Measurements from ENCODE around the gene DNAJB4.
"Not testable (repeated sequence)": the region's sequence is repeated elsewhere in the genome, so short reads cannot be mapped to it uniquely, and the experiment has no call there.

The DNAJB4 gene

DNA sequence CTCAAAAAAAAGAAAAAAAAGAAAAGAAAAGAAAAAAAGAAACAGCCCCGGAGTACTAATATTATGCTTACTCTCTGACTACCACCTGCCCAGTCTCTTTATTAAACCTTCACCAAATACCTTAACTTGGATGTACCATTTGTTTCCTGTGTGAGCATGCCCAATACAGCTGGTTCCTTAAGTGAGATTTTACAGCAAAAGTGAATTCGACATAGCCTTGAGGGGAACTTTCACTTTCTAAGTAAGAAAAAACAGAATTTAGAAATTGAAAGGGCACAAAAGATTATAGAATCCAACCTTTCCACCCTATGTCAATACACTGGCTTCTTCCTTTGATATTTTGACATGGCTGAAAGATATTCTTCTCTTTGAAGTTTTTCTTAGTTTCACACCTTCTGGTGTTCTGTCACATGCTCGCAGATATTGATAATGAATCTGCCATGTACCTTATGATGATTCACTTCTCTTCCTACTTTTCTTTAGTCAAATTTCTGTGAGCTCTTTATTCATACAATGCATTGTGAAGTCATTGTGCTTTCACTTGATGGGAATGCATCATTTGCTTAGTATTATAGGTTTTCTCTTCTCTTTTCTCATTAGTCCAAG is 35.8 kb downstream of the DNAJB4 start:
- DNase-seq, result no peak

DNA sequence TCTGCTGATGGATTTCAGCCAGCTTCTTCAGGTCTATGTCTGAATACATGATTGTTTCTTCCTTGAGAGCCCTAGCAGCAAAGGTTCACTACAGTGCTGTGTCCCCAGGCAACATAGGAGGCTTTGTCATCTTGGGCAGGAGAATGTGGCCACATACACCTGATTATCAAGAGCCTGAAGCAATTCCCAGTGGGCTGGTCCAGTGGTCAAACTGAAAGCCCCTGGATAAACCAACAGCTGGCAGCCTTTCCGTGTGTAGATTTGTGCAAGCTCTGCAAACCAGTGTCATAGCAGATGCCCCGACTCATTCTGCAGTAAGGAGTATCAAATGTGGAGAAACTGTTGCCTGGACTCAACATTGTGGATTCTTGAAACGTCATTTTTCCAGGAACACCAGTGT is 38.7 kb downstream of the DNAJB4 start:
- no peak for DNase-seq

DNA sequence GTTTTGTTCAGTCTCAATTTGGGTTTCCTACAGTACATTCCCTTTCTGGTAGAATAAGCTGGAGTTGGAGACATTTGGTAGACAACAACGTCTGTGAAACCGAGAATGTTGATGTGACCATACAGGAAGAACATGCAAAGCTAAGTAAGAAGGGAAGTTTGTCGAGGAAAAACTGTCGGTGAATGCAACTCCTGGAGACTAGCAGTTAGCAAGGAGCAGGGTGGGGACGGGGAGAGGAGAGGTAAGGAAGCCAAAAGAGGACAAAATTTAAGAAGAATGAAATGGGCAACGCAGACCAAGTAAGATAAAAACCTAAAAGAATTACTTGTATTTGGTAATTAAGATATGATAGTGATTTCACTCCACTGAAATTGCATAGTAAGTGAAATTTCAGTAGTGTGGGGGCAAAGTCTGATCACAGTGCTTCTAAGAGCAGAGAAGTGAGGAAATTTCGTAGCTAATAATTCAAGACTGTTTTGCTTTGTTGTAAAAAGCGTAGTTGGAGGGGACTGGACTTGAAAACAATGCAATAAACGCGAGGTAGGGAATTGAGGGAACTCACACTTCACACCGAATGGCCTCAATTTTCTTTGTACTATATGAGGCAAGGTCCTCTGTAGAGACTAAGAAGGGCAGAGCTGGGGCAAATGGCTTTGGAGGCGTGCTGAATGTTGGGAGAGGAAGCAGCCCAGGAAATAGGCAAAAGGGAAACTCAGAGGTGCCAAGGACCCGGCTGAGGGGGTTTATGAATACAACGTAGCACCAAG is 40.2 kb downstream of the DNAJB4 start:
- DNase-seq, result no peak

DNA sequence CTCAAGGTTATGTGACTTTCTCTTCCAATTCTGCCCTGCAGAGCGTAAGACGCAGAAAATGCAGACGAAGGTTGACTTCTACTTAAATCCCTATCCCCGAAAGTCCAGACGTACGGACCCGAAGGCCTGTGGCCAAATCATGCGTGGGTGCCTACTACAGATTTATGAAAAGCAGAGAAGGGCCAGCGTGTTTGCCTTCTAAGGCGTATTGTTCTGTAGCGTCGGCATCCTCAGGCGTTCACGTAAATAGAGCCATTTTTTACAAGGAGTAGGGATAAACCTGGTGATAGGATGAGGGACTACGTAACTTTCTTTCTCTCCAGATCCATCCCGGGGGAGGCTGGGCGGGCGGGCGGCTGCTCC is 40.8 kb downstream of the DNAJB4 start:
- DNase-seq, result no peak

DNA sequence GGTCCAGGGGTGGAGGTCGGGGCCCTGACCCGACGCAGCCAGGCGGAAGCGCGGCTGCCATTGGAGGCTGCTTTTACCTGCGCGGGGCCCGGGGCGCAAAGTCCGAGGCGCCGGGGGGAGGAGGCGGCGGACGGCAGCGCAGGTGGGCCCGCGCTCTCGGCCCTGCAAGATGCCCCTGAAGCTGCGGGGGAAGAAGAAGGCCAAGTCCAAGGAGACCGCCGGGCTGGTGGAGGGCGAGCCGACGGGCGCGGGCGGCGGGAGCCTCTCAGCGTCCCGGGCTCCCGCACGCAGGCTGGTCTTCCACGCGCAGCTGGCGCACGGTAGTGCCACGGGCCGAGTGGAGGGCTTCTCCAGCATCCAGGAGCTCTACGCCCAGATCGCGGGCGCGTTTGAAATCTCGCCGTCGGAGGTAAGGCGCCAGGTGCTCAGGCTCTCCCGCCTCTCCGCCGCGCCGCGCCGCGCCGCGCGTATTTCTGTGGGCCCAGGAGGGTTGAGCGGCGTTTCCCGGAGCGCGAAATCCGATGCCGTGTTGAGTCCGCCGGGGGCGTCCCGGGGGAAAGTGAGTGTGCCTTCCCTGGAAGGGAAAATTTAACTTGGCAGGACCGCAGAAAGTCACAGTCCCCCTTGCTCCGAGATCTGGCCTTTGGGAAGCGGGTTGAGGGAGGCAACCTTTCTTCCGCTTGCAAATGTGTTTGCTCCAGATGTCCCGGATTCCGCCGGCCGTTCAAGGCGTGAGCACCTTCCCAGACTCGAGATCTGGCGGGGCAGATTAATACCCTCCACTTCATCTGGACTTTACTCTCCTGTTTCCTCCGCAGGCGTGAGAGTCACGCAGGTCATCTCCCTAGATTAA is 41.4 kb downstream of the DNAJB4 start, which contains the start of gene GIPC2:
GIPC2 (plus strand) TSS at position 41 of the 853 bp plus-strand sequence; CDS start at position 170, 129 bp downstream.
- DNase-seq, result no peak

DNA sequence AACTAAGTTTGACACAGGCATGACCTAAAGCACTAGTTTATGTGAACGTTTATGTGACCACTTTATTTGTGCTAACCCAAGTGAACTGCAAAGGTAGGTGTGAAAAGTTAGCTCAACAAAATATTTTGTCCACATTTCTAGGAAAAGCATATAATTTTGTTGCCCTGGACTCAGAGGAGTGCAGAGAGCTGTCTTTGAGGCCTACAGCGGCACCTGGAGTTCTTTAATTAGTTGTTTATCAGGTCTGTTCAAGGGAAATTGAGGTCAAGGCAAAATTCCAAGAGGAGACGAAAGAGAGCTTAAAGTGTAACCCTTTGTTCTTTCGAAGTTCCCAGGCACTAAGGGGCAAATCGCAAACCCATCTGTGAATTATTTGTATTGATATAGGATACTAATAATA is 42.4 kb downstream of the DNAJB4 start:
- peak; percentile 71 for DNase-seq

DNA sequence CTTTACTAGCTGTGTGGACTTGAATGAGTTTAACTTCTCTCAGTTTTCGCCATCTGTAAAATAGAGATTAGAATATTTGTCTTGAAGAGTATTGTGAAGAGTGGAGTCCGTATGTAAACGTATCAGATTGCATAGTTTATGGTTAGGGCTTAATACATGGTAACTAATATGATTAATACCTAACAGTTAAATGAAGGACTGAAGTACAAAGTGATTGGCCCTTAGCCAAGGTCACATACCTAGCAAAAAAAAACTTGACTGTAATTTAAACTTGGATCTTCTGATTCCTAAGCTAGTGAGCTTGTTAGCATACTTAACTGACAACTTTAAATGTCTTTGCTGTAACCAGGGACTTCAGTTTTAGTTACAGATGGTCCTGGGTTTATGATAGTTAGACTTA is 42.9 kb downstream of the DNAJB4 start:
- DNase-seq, result peak; percentile 71

DNA sequence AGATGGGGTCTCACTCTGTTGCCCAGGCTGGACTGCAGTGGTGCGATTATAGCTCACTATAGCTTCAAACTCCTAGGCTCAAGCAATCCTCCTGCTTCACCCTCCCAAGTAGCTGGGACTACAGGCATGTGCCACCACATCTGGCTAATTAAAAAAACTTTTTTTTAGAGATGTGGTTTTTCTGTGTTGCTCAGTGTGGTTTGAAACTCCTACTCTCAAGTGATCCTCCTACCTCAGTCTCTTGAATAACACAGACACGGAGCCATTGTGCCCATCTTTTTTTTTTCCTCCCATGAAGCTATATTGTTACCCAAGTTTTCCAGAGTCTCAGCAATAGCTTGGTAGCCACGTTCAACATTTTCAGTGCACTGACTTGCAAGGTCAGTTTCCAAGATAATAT is 43.7 kb downstream of the DNAJB4 start:
- DNase-seq, result no peak

DNA sequence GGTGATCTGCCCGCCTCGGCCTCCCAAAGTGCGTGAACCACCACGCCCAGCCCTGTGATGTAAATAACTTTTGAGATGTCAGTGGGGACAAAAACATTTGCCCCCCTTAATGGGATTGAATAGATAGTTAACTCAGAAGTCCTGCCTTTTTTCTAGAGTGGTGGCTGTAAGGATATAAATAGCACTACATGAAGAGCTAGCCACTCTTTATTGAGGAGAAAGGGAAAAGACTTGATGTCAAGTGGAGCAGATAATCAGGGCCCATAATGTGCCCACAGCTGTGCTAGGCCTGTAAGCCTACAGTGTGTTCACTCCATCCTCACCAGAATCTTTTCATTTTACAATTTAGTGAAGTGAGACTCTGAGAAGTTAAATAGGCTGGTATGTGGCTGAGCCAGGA is 44.7 kb downstream of the DNAJB4 start:
- no peak for DNase-seq

DNA sequence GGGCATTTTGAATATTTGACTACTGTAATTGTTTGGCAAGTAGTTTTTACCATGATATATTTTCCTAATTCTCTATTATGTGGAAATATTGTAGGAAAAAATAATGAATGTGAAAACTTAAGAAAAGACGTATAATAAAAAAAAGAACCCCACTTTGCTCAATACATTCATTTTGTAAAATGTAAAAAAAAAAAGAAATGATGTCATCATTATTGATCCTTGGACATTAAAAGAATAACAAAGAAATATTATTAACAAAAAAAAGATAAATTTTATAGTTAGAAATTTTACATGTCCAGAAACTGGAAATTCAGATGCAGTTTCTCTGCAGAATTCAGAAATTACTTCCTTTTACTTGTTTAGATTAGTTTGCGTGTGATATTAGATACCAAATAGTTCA is 46.3 kb downstream of the DNAJB4 start:
- DNase-seq, result no peak

DNA sequence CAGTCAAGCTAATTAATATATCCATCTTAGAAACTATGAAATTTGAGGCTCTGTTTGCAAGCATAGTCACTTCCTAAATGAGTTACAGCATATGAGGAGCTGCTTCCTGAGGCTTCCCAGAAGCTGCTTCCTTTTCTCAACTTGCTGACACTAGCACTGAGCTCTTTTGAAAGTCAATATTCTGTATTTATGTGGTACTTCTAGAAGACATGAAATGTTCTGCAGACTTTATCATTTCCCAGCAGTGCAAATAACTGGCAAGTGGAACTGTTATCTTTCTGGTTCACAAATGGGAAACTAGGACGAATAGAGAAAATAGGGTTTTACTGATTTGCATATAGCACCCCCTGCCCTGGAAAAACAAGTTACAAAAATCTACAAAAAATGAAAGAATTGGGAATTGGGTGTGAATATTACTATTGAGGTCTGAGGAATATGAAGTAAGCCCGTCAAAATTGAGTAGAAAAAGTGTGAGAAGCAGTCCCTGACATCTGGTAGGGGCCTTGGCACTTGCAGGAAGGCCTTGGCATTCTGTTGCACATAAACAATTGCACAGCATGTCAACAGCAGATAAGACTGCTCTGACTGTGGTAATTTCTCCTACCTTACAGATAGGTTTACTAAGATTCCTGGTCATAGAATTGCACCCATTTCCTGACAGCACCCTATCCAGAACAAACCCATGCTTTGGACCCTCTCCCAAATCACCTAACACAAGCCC is 48.1 kb downstream of the DNAJB4 start:
- DNase-seq, result no peak

DNA sequence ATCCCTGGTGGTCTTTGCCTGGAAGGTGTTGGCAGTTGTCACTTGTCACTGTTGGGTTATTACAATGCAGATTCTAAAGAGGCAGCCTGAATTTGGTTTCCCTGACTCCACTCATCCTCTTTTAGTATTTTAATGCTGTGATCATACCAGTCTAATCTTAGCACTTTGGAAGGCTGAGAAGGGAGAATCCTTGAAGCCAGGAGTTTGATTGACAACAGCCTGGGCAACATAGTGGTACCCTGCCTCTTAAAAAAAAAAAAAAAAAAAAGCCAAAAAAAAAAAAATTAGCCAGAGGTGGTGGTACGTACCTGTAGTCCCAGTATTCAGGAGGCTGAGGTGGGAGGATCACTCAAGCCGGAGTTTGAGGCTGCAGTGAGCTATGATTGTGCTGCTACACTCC is 48.8 kb downstream of the DNAJB4 start:
- DNase-seq, result no peak

DNA sequence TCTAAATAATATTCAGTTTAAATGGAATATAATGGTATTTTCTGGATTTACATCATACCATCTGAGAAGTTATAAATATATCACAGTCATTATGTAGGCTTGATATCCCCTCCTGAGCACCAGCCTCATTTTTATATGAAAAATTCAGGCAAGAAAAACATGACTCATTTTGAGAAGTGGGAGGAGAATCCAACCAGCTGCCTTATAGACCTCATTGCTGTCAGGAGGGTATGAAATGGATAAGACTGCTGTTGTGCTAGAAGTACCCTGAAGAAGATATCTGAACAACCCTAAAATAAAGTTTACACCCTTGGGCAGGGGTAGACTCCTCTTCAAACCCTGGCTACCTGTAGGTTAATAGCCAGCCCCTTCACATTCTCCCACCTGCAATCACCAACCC is 49.8 kb downstream of the DNAJB4 start:
- no peak for DNase-seq

DNA sequence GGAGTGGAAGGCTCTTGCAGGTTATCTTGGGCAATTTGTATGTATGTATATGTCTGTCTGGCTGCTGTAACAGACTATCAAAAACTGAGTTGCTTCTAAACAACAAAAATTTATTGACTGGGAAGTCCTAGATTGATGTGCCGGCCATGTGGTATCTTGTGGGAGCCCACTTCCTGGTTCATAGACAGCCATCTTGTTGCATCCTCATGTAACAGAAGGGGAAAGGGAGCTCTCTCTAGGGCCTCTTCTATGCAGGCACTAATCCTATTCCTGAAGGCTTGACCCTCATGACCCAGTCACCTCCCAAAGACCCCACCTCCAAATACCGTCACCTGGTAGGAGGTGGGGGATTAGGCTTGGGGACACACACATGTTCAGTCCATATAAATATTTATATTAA is 50.2 kb downstream of the DNAJB4 start:
- DNase-seq, result no peak

DNA sequence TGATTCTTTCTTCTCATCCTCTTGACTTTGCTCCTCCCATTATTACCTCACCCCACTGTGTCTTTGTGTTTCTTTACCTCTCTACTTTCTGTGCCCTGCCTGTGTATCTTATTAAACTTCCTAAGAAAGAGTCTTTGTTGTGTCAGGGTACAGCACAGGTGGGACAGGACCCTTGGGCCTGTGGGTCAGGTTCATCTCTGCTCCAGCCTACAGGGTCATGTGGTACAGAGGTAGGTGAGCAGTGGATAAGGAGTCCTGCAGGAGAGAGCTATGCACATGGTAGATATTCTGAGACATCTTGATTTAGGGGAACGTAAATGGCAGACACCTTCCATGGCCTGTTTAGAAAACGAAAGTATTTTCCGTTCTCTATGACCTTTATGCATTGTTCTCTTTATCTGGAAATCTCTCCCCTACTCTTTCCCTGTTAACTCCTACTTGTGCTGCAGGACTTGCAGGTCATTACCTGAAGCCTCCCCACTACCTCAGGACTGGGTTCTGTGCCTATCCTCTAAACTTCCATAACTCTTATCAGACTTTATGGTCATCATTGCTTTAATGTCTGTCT is 50.9 kb downstream of the DNAJB4 start:
- no peak for DNase-seq

DNA sequence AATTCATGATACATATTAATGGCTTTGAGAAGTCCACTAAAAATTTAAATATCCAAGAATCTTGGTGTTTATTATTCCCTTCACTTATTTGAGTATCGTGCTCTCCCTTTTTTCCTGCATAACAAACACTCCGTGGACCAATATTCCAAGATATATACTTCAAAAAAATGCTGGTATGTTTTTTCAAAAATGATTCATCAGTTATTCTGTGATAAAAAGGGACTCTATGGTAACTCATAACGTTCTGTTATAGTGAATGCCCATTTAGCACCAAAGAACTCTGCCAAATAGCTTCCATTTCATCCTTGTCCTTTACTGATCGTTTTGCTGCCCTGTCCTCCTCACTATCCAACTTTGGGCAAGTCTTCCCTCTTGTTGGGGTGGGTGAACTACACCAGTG is 53.9 kb downstream of the DNAJB4 start:
- DNase-seq, result no peak

DNA sequence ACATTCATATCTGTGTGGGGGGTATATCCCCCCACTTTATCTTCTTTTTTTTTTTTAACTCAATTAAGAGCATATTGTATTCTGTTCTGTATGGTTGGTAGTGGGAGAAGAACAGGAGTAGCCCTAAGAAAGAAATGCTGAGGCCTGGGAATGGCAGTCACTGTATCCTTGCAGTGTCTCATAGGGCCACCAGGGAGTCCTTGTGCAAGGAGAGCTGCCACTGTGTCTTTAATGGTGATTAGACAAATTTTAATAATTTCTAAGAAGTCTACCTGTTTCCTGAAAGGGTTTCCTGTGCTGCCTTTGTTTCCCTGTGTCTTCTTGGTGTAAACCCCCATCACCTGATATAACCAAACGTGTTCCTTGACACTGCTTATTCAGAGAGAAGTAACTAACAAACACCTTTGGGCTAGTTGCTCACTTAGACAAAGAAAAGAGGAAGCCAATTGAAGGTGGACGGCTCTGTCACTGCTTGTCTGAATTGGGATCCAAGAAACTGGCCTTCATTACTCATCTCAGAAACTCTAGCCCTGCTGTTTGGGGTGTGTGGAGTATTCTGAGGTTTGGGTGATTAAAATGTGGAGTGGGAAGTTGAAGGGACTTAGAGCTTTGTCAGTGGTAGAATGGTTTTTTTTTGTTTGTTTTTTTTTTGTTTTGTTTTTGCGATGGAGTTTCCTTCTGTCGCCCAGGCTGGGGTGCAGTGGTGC is 56.3 kb downstream of the DNAJB4 start:
- no peak for DNase-seq

DNA sequence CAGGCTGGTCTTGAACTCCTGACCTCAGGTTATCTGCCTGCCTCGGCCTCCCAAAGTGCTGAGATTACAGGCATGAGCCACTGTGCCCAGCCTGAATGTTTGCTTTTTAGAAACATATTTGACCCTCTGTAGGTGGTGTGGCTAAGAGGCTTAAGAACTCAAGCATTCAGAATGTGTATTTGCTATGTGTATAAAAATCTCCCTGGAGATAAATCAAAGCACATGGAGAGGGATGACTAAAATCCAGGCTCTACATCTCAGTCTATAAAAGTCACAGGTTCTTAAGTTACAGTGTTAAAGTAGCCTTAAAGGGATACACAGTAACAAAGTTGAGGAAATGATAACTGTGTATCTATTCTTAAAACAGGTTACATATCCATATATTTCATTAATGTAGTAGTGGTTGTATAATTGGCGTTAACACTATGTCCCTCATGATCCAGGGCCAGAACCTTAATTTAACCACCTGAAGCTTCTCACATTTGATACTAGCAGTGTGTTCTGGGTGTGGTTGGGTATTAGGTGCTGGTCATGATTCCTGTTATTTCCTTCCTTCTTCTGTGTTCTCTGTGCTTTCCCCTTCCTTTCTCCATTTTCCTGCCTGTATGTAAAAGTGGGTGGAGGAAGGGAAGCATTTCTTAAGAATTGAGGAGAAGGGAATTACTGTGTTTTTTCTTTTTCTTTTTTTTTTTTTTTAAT is 57.2 kb downstream of the DNAJB4 start:
- DNase-seq, result no peak

DNA sequence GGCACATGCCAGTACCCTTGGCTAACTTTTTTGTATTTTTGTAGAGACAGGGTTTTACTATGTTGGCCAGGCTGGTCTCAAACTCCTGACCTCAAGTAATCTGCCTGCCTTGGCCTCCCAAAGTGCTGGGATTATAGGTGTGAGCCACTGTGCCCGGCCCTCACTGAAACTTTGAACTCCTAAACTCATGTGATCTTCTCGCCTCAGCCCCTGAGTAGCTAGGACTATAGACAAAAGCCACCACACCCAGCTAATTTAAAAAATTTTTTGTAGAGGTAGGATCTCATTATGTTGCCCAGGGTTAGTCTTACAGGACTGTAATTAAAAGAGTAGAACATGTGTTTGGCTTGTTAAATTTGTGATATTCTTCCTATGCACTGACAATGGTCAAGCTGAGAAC is 60.1 kb downstream of the DNAJB4 start:
- not testable (repeated sequence) for DNase-seq

All from NCI-H1105 treated with DMSO at 0.1 percent for 48 hours (cell line).